ENCODE measurements around the gene TTYH1.

Gene TTYH1

GRCh38 chr19:54484451-54484850, 69.2 kb downstream of the TTYH1 start:
- no peak for DNase-seq

DNA sequence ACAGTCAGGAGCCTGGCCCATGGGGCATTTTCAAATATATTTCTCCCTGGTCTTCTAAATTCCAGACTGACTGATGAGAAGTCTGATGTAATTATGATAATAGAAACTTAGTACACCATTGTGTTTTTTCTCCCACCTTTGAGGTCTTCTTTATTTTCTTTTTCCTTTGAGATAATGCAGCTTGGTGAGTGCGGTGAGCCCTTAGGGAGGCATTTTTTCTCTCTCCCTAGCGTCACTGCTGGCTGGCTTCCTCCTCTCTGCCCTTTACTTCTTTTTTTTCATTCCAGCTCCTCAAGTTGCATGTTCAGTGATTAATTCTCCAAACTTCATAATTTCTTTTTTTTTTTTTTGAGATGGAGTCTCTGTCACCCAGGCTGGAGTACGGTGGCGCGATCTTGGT, 70.6 kb downstream of the TTYH1 start:
- DNase-seq, result no peak

Measured in NCI-H1930 (cell line).